ENCODE results near the gene LRP3.
"Not testable (repeated sequence)": the region's sequence is repeated elsewhere in the genome, so short reads cannot be mapped to it uniquely, and the experiment has no call there.

The LRP3 gene

GRCh38 chr19:33150852-33151518 lies 43.1 kb upstream of the LRP3 start:
- no peaks in the 10 kb centered on the region for H3K79me2 ChIP-seq (ENCODE audit: control insufficient read depth, low read length)
- no peak overlapping the region for H3K4me2 ChIP-seq (ENCODE audit: low read length)
- H3K9me3 ChIP-seq (ENCODE audit: control insufficient read depth, insufficient read depth, low read length), result no peaks in the 10 kb centered on the region
- no peaks in the 10 kb centered on the region for H3K4me1 ChIP-seq (ENCODE audit: control insufficient read depth, low read length)
- H3K27me3 ChIP-seq (ENCODE audit: control insufficient read depth, low read length), result no peaks in the 10 kb centered on the region
- H3K36me3 ChIP-seq (ENCODE audit: control insufficient read depth, low read length), result no peaks in the 10 kb centered on the region
- H3F3A ChIP-seq (ENCODE audit: control insufficient read depth, insufficient read depth), result no peaks in the 10 kb centered on the region
- no peak overlapping the region for H3K27ac ChIP-seq (ENCODE audit: low read depth, low read length)
- H4K20me1 ChIP-seq (ENCODE audit: control insufficient read depth, insufficient read depth, low read depth, low read length), result no peaks in the 10 kb centered on the region
- no peaks in the 10 kb centered on the region for H3K9me2 ChIP-seq (replicated peaks; ENCODE audit: control insufficient read depth, low read length)
- H3K4me3 ChIP-seq (ENCODE audit: low read length), result no peak overlapping the region
- no peak for TF ChIP-seq EZH2phosphoT487 (IDR thresholded peaks at IDR 0.05; ENCODE audit: borderline replicate concordance, low read length)
- TF ChIP-seq, protein P1, sequence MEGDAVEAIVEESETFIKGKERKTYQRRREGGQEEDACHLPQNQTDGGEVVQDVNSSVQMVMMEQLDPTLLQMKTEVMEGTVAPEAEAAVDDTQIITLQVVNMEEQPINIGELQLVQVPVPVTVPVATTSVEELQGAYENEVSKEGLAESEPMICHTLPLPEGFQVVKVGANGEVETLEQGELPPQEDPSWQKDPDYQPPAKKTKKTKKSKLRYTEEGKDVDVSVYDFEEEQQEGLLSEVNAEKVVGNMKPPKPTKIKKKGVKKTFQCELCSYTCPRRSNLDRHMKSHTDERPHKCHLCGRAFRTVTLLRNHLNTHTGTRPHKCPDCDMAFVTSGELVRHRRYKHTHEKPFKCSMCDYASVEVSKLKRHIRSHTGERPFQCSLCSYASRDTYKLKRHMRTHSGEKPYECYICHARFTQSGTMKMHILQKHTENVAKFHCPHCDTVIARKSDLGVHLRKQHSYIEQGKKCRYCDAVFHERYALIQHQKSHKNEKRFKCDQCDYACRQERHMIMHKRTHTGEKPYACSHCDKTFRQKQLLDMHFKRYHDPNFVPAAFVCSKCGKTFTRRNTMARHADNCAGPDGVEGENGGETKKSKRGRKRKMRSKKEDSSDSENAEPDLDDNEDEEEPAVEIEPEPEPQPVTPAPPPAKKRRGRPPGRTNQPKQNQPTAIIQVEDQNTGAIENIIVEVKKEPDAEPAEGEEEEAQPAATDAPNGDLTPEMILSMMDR (IDR thresholded peaks at IDR 0.05; ENCODE audit: low read depth, low read length, poor library complexity, severe bottlenecking), result no peak

GRCh38 chr19:33152176-33152575 lies 42.0 kb upstream of the LRP3 start:
- Histone ChIP-seq H3K9me3 (ENCODE audit: control insufficient read depth, insufficient read depth, low read length) (no peaks in the 10 kb centered on the region), H3K27me3 (ENCODE audit: control insufficient read depth, low read length) (no peaks in the 10 kb centered on the region), H3K4me3 (ENCODE audit: low read length) (no peak overlapping the region), H3K4me2 (ENCODE audit: low read length) (no peak overlapping the region), H3K4me1 (ENCODE audit: control insufficient read depth, low read length) (no peaks in the 10 kb centered on the region), H3K79me2 (ENCODE audit: control insufficient read depth, low read length) (no peaks in the 10 kb centered on the region), H3K36me3 (ENCODE audit: control insufficient read depth, low read length) (no peaks in the 10 kb centered on the region), H3K9me2 (replicated peaks; ENCODE audit: control insufficient read depth, low read length) (no peaks in the 10 kb centered on the region), H4K20me1 (ENCODE audit: control insufficient read depth, insufficient read depth, low read depth, low read length) (no peaks in the 10 kb centered on the region), H3K27ac (ENCODE audit: low read depth, low read length) (no peak overlapping the region), H3F3A (ENCODE audit: control insufficient read depth, insufficient read depth) (no peaks in the 10 kb centered on the region)
- TF ChIP-seq, protein P1 (IDR thresholded peaks at IDR 0.05; ENCODE audit: low read depth, low read length, poor library complexity, severe bottlenecking), result no peak
- TF ChIP-seq EZH2phosphoT487 (IDR thresholded peaks at IDR 0.05; ENCODE audit: borderline replicate concordance, low read length), result no peak

DNA sequence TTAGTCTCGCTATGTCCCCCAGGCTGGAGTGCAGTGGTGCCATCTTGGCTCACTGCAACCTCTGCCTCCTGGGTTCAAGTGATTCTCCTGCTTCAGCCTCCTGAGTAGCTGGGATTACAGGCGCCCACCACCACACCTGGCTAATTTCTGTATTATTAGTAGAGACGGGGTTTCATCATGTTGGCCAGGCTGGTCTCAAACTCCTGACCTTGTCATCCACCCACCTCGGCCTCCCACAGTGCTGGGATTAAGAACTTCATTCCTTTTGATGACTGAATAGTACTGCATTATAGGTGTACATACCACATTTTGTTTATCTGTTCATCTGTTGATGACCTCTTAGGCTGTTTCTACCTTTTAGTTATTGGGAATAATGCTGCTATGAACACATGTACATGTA lies 41.5 kb upstream of the LRP3 start:
- H3K4me1 ChIP-seq (ENCODE audit: control insufficient read depth, low read length); H3K9me2 ChIP-seq (replicated peaks; ENCODE audit: control insufficient read depth, low read length); H3K27me3 ChIP-seq (ENCODE audit: control insufficient read depth, low read length); H3K4me2 ChIP-seq (ENCODE audit: low read length); H4K20me1 ChIP-seq (ENCODE audit: control insufficient read depth, insufficient read depth, low read depth, low read length); H3K9me3 ChIP-seq (ENCODE audit: control insufficient read depth, insufficient read depth, low read length); H3K36me3 ChIP-seq (ENCODE audit: control insufficient read depth, low read length); H3K4me3 ChIP-seq (ENCODE audit: low read length); H3K27ac ChIP-seq (ENCODE audit: low read depth, low read length); H3K79me2 ChIP-seq (ENCODE audit: control insufficient read depth, low read length); H3F3A ChIP-seq (ENCODE audit: control insufficient read depth, insufficient read depth): not testable (repeated sequence)

GRCh38 chr19:33154313-33154712 lies 39.8 kb upstream of the LRP3 start:
- not testable (repeated sequence) for H3K27me3 ChIP-seq (ENCODE audit: control insufficient read depth, low read length); H3K9me3 ChIP-seq (ENCODE audit: control insufficient read depth, insufficient read depth, low read length); H3K4me1 ChIP-seq (ENCODE audit: control insufficient read depth, low read length); H3K4me3 ChIP-seq (ENCODE audit: low read length); H3F3A ChIP-seq (ENCODE audit: control insufficient read depth, insufficient read depth); H3K4me2 ChIP-seq (ENCODE audit: low read length); H3K79me2 ChIP-seq (ENCODE audit: control insufficient read depth, low read length); H3K27ac ChIP-seq (ENCODE audit: low read depth, low read length); H3K36me3 ChIP-seq (ENCODE audit: control insufficient read depth, low read length); H4K20me1 ChIP-seq (ENCODE audit: control insufficient read depth, insufficient read depth, low read depth, low read length); H3K9me2 ChIP-seq (replicated peaks; ENCODE audit: control insufficient read depth, low read length)

Data from DOHH2 (cell line).